NCI-H2081 treated with DMSO at 0.1 percent for 48 hours (cell line): ENCODE results near the gene LYSMD2.

Source experiments
- DNase-seq: peaks from one replicate; lab custom pipeline; 2025; lab: John Stamatoyannopoulos, UW

The LYSMD2 gene

DNA sequence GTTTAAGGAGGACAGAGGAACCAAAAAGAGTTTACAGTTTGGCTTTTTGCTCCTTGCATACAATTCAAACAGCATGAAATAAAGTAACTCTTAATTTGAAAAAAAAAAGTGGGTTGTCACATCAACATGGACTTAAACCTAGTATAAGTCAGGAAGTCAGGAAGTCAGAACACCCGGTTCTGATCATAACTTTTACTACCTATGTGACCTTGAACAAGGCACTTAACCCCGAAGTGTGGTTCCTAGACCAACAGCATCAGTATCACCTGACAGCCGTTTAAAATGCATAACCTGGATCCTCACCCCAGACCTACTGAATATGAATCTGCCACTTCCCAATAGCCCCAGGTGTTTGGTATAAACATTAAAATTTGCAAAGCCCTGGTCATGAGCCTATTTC is 18.7 kb downstream of the LYSMD2 start:
- DNase-seq: no peak

DNA sequence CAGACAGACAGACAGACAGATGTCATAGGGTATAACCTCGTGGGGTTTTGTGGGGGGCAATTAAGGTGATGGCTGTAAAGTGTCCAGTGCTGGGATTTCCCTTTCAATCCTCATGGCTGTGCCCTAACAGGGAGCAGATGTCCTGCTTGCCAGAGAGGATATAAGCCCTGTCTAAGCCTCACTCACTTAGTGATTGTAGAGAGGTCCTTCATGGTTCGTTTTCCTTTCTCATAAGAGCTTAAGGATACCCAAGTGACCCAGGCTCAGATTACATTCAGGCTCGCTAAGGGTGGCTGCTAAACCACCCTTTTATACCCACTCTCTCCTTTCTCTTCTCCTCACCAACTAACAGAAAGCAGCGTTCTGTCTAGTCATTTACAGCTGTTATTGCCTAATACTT is 19.2 kb downstream of the LYSMD2 start:
- DNase-seq: no peak

DNA sequence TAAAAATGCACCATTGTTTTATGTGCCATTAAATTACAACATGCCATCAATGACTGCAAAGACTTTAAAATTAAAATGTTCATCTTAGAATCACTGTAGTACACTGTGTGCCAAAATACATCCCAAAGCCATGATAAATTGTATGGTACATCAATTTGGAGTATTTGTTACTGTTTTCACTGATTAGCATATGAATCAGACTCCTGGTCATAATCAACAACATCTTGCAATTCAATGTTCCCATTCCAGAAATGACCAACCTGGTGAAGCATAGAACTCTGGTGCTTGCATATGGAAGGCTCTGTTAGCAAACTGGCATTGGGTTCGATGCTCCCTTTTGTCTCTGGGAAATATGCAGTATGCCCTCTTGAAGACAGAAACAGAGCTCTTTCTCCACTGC is 22.5 kb downstream of the LYSMD2 start:
- DNase-seq: no peak

DNA sequence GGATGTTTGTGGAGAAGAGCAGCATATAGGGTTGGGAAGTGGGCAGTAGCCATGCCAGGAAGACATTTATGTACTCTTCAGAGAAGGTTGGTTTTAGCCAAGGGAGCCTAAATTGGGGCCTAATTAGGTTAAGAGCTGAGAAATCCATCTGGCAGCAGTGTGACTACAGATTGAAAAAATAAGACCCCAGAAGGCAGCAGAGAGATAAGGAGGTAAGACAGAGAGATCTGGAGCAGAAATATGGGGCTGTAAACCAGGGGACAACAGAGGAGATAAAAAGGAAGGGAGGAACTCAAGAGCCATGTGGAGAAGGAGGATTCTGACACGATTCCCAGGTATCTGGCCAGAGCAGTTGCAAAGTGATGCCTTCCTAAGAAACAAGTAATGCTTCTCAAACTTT is 23.3 kb downstream of the LYSMD2 start:
- DNase-seq: no peak

DNA sequence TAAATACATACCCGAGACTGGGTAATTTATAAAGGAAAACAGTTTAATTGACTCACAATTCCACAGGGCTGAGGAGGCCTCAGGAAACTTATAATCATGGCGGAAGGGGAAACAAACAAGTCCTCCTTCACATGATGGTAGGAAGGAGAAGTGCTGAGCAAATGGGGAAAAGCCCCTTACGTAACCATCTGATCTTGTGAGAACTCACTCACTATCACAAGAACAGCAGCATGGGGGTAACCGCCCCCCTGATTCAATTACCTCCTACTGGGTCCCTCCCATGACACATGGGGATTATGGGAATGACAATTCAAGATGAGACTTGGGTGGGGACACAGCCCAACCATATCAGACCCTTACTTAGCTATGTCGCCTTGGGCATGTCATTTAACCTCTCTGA is 28.4 kb downstream of the LYSMD2 start:
- no peak for DNase-seq

DNA sequence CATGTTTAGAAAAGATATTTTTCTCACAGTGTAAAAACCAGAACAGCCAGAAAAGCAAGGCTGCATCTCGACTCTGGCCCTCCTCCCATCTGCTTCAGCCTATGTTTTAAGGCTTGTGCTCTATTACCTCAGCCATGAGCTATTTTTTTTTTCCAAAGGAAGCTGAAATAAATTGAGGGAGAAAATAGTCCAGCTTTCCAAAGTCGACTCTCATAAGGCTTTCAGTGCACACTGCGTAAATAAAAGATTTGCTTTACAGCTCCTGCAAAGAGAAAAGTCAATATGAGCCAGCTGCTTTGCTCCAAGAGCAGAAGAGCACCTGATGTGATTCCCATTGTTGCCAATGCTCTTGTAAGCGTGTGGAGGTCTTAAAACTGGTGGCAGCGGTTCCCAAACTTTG is 29.4 kb downstream of the LYSMD2 start:
- peak; percentile 58 for DNase-seq

DNA sequence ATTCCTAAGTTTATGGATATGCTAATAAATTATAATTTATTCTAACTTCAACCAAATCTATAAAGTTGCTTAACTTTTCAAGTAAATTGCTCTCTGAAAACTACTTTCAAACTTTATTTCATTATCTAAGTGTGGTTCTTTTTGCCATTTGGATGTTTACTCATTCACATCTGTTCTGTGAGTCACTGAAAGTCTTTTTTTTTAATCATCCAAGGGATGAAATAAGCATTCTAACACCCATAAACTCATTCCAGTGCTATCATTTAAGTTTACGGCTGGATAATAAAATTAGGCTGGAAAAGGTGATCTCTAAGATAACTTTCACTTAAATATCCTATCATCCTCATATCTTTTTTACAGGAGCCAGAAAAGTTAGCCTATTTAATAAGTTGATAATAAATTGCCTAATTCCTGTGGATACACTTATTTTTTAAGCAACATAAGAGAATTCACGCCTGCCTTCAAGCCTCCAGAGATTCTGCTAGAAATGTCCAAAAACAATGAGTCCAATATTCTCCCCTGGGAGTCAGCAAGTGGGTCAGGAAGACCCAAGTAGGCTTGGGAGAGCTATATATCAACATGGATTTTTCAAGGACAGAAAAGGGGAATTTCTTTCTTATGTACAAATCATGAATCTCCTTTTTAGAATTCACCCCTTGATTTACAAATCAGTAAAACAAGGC is 30.4 kb downstream of the LYSMD2 start:
- DNase-seq: no peak

DNA sequence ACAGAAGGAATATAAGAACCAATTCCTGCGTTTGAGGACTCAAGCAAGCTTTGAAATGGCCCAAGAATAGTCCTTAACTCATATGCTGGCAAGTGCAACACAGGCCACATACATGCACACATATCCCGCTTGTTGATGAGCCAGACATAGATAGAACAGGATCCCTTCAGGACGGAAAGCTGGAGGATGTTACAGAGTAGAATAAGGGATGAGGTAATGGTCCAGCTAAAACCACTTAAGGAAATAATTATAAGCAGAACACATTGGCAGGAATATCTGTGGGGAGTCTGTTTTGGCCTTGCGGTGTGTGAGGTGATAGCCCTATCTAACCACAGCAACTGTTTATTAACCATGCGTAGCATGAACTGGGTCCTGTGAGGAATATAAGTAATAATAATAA is 31.2 kb downstream of the LYSMD2 start:
- DNase-seq: no peak

DNA sequence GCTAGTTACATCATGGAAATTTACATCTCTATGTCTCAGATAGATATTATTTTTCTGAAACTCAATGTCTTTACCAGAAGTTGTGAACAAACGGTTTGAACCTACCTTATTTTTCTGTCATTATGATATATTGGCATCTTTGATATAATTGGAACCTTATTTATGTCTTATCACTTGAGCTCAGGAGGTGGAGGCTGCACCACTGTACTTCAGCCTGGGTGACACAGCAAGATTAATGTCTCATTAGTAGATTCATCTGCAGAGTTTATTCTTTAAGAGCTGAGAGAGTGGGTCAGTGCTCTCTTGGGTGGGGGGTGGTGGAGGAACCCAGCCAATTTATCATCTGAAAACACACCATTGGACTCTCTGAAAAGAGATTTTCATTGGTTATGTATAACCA is 34.7 kb downstream of the LYSMD2 start:
- DNase-seq: no peak

DNA sequence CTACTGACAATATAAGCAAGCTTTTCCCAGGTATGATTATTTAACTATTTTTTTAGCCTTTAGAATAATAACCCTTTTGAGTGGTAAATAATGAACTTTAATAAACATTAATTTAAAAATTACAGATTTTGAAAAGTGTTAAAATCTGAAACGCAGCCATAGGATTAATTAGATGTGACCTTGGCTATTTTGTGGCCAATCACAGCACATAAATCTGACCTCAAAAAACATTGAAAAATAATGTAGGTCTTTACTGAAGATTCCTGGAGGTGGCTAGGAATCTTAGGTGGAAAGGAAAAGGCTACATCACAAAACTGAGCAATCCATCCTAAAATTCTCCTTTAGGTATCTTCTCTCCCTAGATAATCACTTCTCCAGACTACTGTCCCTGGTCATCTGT is 38.1 kb downstream of the LYSMD2 start:
- no peak for DNase-seq

DNA sequence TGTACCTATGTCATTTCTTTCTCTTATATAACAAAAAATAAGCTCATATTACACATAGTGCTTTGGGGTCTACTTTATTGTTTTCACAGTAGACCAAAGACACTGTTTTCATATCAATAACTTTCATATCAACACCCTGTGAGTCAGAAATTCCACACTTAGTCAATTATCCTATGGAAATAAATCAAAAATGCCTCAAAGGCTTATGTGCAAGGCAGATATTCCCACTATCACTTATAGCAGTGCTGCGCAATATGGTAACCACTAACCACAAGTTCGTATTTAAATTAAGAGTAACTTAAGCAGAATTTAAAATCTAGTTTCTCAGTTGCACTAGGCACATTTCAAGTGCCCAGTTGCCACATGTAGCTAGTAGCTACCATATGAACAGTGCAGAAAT is 40.3 kb downstream of the LYSMD2 start:
- DNase-seq: no peak

DNA sequence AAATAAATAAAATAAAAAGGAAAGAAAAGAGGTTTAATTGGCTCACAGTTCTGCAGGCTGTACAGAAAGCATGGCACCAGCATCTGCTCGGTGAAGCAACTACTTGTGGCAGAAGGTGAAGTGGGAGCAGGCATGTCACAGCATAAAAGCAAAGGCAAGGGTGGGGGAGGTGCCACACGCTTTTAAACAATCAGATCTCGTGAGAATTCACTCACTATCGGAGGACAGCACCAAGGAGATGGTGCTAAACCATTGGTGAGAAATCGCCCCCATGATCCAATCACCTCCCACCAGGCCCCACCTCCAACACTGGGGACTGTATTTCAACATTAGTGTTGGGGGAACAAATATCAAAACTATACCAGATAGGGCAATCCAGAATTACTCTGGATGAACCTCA is 40.9 kb downstream of the LYSMD2 start:
- DNase-seq: no peak

DNA sequence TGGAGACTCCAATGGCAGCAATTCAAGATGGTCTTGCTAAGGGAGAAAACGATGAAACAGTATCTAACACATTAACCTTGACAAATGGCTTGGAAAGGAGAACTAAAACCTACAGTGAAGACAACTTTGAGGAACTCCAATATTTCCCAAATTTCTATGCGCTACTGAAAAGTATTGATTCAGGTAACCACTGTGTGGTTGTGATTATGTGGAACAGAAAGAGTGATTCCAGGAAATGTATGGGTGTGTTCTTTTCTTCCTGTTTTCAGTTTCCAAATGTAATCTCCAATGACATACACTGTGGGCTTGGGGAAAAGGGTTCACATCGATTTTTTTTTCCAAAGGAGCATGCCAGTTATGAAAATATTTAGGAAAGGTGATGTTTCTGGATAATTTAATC is 45.3 kb downstream of the LYSMD2 start:
- no peak for DNase-seq

DNA sequence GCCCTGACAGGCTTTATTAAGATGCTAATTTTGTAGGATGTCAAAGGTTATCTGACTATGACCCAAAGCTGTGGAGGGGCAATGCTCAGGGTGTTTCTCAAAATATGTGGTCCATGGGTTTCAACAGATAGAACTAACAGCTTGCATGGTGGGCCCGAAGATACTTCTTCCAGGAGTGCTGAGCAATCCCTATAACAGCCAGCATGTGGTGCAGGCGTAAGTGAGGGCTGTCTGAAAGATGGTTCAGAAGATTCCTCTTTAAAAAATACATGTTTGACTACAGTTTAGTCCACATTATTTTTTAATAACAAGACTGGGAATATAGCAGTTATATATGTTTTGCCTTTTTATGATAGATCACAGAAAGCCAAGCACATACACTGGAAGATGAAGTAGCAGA is 48.6 kb downstream of the LYSMD2 start:
- no peak for DNase-seq

DNA sequence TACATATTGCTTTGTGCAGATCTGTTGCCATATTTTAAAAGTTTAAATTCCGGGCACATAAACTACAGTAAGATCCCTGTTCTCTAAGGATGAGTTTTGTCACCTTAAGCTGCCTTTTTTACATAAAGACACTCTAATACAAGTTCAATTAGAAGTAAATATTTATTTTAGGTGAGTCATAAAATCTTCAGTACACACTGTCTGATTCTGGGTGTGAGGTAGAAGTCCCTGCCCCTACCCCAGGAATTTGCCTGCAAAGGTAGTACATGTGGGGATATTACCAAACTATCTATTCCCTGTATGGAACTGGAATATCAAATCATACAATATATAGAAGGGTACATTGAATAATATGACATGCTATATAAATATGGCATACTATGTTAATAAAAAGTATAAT is 49.9 kb downstream of the LYSMD2 start:
- no peak for DNase-seq

DNA sequence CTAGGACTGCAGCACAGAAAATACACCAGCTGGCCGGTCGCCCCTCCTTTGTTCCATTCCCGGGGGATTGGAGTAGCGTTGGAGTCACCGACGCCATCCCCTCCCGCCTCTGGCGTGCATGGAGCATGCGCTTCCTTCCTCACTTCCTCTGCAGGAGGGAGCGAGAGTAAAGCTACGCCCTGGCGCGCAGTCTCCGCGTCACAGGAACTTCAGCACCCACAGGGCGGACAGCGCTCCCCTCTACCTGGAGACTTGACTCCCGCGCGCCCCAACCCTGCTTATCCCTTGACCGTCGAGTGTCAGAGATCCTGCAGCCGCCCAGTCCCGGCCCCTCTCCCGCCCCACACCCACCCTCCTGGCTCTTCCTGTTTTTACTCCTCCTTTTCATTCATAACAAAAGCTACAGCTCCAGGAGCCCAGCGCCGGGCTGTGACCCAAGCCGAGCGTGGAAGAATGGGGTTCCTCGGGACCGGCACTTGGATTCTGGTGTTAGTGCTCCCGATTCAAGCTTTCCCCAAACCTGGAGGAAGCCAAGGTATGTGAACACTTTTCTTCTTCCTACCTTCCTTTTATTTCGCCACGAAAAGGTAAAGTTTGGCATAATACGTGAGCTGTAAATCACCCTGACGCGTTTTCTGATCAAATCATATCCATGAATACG is 56.0 kb downstream of the LYSMD2 start, which contains the start of gene SCG3:
Gene SCG3, plus strand, starts transcription at position 201 of the 661 bp plus-strand sequence. Its CDS starts 253 bp downstream, at position 454.
- peak; percentile 49 for DNase-seq

DNA sequence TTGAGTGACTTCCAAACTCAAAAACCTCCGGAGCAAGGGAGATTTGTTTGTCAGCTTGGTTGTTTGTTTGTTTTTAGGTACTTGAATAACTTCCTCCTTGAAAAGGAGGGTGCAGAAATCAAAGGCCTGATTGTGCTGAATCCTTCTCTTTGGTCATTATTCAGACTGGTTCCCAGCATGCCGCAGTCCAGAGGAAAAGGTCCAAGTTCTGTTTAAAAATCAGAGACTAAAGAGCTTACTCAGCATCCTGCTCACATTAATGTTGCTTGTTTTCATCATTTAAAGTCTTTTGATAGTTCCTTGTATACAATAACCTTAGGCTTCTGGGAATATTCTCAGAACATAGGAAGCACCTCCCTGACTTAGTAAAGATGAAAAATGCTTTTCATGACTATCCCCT is 57.1 kb downstream of the LYSMD2 start:
- DNase-seq: no peak

DNA sequence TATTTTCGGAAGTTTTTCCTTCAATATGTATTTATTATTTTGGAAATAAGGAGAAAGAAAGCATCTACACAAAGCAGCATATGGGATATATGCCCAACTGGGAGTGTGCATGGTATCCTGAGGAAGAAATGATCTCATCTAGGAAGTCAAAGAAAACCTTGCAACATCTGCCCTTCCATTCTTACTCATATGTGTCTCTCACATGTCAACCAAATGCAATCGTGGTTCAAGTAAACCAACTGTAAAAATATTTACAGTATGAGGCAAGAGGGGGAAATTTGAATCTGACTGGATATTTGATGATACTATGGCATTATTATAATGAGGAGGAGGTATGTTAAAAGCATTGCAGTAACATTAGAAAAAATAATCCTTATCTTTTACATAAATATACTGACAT is 59.4 kb downstream of the LYSMD2 start:
- no peak for DNase-seq

DNA sequence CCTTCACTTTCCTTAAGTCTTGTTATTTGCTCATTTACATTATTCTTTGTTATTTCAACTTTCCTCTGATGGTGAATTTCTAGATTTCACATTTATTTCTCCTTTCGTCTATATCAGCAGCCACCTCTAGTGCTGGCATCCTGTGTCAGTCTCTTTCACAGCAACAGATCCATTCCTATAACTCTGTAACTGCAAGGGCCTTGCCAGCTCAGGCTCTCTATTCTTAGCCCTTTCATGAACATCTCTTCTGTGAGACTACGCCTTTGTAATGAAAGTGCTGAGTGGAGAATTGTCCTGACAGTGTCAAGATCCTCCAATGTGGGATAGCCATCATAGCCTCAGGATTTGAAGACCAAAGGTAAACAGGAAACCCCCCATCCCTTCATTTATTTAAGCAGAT is 60.0 kb downstream of the LYSMD2 start:
- no peak for DNase-seq

DNA sequence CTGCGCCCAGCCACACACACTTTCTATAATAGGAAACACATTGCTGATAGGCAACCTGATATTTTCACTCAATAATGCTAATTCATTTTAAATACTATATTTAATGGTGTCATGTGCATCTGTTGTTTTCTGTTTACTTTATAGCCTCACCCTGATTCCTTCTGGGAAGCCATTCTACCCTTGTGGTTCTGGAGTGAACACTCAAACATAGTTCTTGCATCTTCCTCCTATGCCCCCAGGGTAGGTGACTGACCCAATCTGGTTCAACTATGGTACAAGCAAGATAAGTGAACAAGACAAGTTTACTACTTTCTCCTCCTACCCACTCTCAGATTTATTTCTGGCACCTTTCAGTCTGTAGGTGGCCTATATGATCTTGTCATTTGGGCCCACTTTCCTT is 60.4 kb downstream of the LYSMD2 start:
- no peak for DNase-seq

DNA sequence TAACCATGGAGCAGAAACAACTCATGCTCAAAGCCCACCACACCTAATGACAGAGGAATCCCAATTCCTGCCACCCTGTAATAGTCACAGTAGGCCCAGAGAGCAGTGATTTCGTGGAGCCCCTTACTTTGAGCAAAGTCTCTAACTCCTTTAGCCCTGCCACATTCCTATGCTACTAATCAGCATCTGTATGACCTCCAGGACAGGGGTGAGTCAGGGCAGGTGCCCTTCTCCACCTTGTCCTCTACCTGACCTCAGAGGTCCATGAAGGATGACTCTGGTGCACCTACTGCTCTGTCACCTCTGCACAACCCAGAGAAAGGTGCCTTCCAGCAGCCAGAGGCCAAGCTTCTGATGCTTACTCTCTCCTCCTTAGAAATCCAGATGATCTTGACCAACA is 62.2 kb downstream of the LYSMD2 start:
- DNase-seq: no peak
